Breast epithelium (tissue), 3 donors: Measurements from ENCODE around the gene ARNT2.

Experiments
- CTCF ChIP-seq, 3 donors: fragments of 450-650 bp; IDR thresholded peaks; one replicate each; pipeline ENCODE4 v1.5.1; 2016 to 2017; ENCODE audit warnings: antibody characterized with exemption in 3 of 3, mild to moderate bottlenecking in 3 of 3, moderate library complexity in 3 of 3
- POLR2A ChIP-seq: fragments of 450-650 bp; IDR thresholded peaks from one replicate; pipeline ENCODE4 v1.6.1; 2016; ENCODE audit warnings: antibody characterized with exemption, mild to moderate bottlenecking, moderate library complexity
- POLR2AphosphoS5 ChIP-seq, 3 donors: sonication (generic); formaldehyde crosslinking; IDR thresholded peaks; one replicate each; pipeline ENCODE4 v1.6.1; 2017; ENCODE audit warnings: antibody characterized with exemption in 3 of 3

- TF ChIP-seq CTCF (IDR thresholded peaks at IDR 0.05) (no peak), POLR2A (no peak), POLR2AphosphoS5 (IDR thresholded peaks at IDR 0.05) (no peak)
Measured at GRCh38 chr15:80550219-80550907, 146.2 kb downstream of the ARNT2 start.
